K562 (cell line): ENCODE results near the gene AMBRA1. TPM values are rescaled to one million over a fixed set of nuclear protein-coding genes. Genes with fewer than 3 reads are reported as not detected.

ENCODE experiments used
- ADNP ChIP-seq: fragments of 200-800 bp; sonication (Bioruptor generic); IDR thresholded peaks from 2 replicates; pipeline ENCODE4 v1.6.1; 2016; ENCODE audit warnings: missing genetic modification characterization, missing compliant biosample characterization
- ARID1B ChIP-seq: fragments of 450-650 bp; IDR thresholded peaks from 2 replicates; pipeline ENCODE4 v1.6.1; 2016; ENCODE audit warnings: antibody characterized with exemption, mild to moderate bottlenecking, inconsistent platforms
- BRD4 ChIP-seq: fragments of 200-600 bp; sonication (generic); IDR thresholded peaks from 2 replicates; pipeline ENCODE4 v1.6.1; 2017; ENCODE audit warnings: inconsistent platforms
- BRD9 ChIP-seq: fragments of 450-650 bp; IDR thresholded peaks from 2 replicates; pipeline ENCODE4 v1.6.1; 2018; ENCODE audit warnings: low read depth; ENCODE audit not compliant: partially characterized antibody
- CBX2 ChIP-seq: fragments of 200-600 bp; sonication (generic); IDR thresholded peaks from one replicate; pipeline ENCODE4 v1.6.1; 2012; ENCODE audit warnings: mild to moderate bottlenecking, low read length, inconsistent platforms; ENCODE audit not compliant: insufficient read depth, poor library complexity, severe bottlenecking
- MLLT1 ChIP-seq, 2 experiments: fragments of 450-650 bp; IDR thresholded peaks; 2 replicates each; pipeline ENCODE4 v1.6.1; 2016
- NONO ChIP-seq, 2 experiments: fragments of 200-400 bp in 1 of 2; fragments of 450-650 bp in 1 of 2; formaldehyde crosslinking in 1 of 2; IDR thresholded peaks; 2 replicates each; pipeline ENCODE4 v1.6.1; 2017; ENCODE audit warnings: low read depth in 2 of 2, mild to moderate bottlenecking in 2 of 2, moderate library complexity in 2 of 2, low read length in 1 of 2
- PML ChIP-seq: IDR thresholded peaks from 2 replicates; pipeline ENCODE4 v1.6.1; 2012; ENCODE audit warnings: low read length, inconsistent platforms
- SETDB1 ChIP-seq: IDR thresholded peaks from one replicate; pipeline ENCODE4 v1.6.1; 2012; ENCODE audit warnings: low read length, control low read depth, inconsistent platforms
- SUPT5H ChIP-seq: fragments of 450-650 bp; IDR thresholded peaks from 2 replicates; pipeline ENCODE4 v1.6.1; 2016
- TCF15 ChIP-seq: fragments of 250-450 bp; sonication (Bioruptor Pico); IDR thresholded peaks from 2 replicates; pipeline ENCODE4 v1.8.0; 2022; ENCODE audit warnings: moderate library complexity, mild to moderate bottlenecking, inconsistent platforms
- ZBTB40 ChIP-seq, 2 experiments: fragments of 450-650 bp in 1 of 2; sonication (generic) in 1 of 2; formaldehyde crosslinking in 1 of 2; IDR thresholded peaks; 2 replicates each; pipeline versions ENCODE4 v1.7.1 to v1.9.0; 2016 to 2022; ENCODE audit warnings: inconsistent platforms in 1 of 2, mild to moderate bottlenecking in 1 of 2, missing genetic modification reagents in 1 of 2
- ZNF197 ChIP-seq: fragments of 200-800 bp; sonication (Bioruptor generic); IDR thresholded peaks from 2 replicates; pipeline ENCODE4 v1.6.1; 2016; ENCODE audit warnings: low read depth, missing genetic modification characterization, missing compliant biosample characterization
- ZNF398 ChIP-seq: fragments of 250-450 bp; sonication (Bioruptor Pico); IDR thresholded peaks from 2 replicates; pipeline ENCODE4 v1.8.0; 2021; ENCODE audit warnings: moderate library complexity, mild to moderate bottlenecking, inconsistent platforms
- ZSCAN32 ChIP-seq: fragments of 450-650 bp; formaldehyde crosslinking; IDR thresholded peaks from 2 replicates; pipeline ENCODE4 v1.4.0; 2020; ENCODE audit warnings: mild to moderate bottlenecking, moderate library complexity
- polyA plus RNA-seq, 8 experiments: library from polyadenylated mRNA; depleted of rRNA in 4 of 8; stranded (reverse) in 5 of 8; unstranded in 3 of 8; fragments of >200 nt; fragmentation: Nextera tagmentation in 2 of 8; fragmentation: Illumina TruSeq in 1 of 8; extraction: Ambion mirVana in 2 of 8; extraction: Trizol in 1 of 8; gene quantifications; 2 replicates each; pipeline versions ENCODE4 v1.2.1 to v1.2.3, GENCODE V29; 2011 to 2014; ENCODE audit warnings: inconsistent platforms in 1 of 8, missing spikeins in 1 of 8
- total RNA-seq, 7 experiments: library from RNA; depleted of rRNA in 6 of 7; stranded (reverse); fragments of >200 nt in 6 of 7; fragmentation: Illumina TruSeq in 2 of 7; extraction: Trizol in 2 of 7; gene quantifications; 2 replicates each; pipeline versions ENCODE4 v1.2.1 to v1.2.3, GENCODE V29; 2011 to 2021; ENCODE audit warnings: low replicate concordance in 1 of 7

Gene AMBRA1
- total and polyA plus RNA-seq, 9 of the 15 experiments (the other 6 are each of a cell fraction or from before 2014, with no cell fraction given) = 0.15 to 24.5 (median 13.0) TPM

- TF ChIP-seq ZNF398 (CRISPR knock-in tag) (no peak), MLLT1 (IDR thresholded peaks at IDR 0.05) (0 out of 4 replicates have a peak, but pooled peaks of 1 of the 2 experiments have one; percentile 52), BRD4 (no peak), ADNP (no peak), BRD9 (no peak), NONO (IDR thresholded peaks at IDR 0.05; ENCODE audit: low read depth in 2 of 2, low read length in 1 of 2) (no peak), TCF15 (no peak), ZNF197 (CRISPR knock-in tag) (no peak), ARID1B (peak; percentile 92), PML (0 out of 2 replicates have a peak, but pooled peaks have one; percentile 36), CBX2 (no peak), SETDB1 (no peak), SUPT5H (no peak), ZSCAN32 (CRISPR knock-in tag) (no peak), ZBTB40 (IDR thresholded peaks at IDR 0.05) (no peak), ZBTB40 (CRISPR knock-in tag; IDR thresholded peaks at IDR 0.05) (no peak)
These were observed 3.9 kb upstream of the AMBRA1 start (continued) for GRCh38 chr11:46597609-46598219.
